Kidney (tissue), 14 donors: ENCODE measurements around the gene SPP2. TPM values are rescaled to one million over a fixed set of nuclear protein-coding genes. Genes with fewer than 3 reads are reported as not detected.
A peak's percentile ranks its signal among the peaks of the same experiment; 100 is the strongest.

Source experiments
- DNase-seq, 5 donors: peaks; one replicate each; pipeline ENCODE4 v3.0.0-alpha.2; 2013 to 2020
- FAIRE-seq: peaks from 2 replicates; lab custom pipeline; 2012; peaks lifted over from hg19 to GRCh38; lab: Jason Lieb, UNC
- H3K27ac ChIP-seq, 2 donors: one replicate each; pipeline ENCODE4 v1.7.0; 2013; ENCODE audit warnings: low read depth in 2 of 2, low read length in 2 of 2, inconsistent platforms in 1 of 2
- H3K27me3 ChIP-seq: one replicate; pipeline ENCODE4 v1.7.1; 2013; ENCODE audit warnings: low read length, inconsistent platforms; ENCODE audit not compliant: control insufficient read depth, insufficient read depth
- H3K36me3 ChIP-seq, 3 donors: one replicate each; pipeline versions ENCODE4 v1.7.0 to v1.7.1; 2013; ENCODE audit warnings: low read length in 3 of 3, control low read depth in 1 of 3, inconsistent platforms in 1 of 3; ENCODE audit not compliant: insufficient read depth in 3 of 3, control insufficient read depth in 2 of 3
- H3K4me1 ChIP-seq, 3 donors: one replicate each; pipeline versions ENCODE4 v1.7.0 to v1.7.1; 2013; ENCODE audit warnings: low read length in 3 of 3, inconsistent platforms in 1 of 3, low read depth in 1 of 3; ENCODE audit not compliant: control insufficient read depth in 2 of 3, insufficient read depth in 2 of 3
- H3K4me3 ChIP-seq, 3 donors: one replicate each; pipeline versions ENCODE4 v1.7.0 to v1.8.1; 2013; ENCODE audit warnings: low read length in 3 of 3, control low read depth in 1 of 3, inconsistent platforms in 1 of 3
- H3K9ac ChIP-seq, 3 donors: one replicate each; pipeline versions ENCODE4 v1.7.0 to v1.7.1; 2013; ENCODE audit warnings: low read length in 3 of 3, control low read depth in 1 of 3, inconsistent platforms in 1 of 3
- H3K9me3 ChIP-seq, 3 donors: one replicate each; pipeline versions ENCODE4 v1.7.0 to v1.7.1; 2013; ENCODE audit warnings: low read length in 3 of 3, control low read depth in 1 of 3, inconsistent platforms in 1 of 3; ENCODE audit not compliant: control insufficient read depth in 2 of 3, insufficient read depth in 1 of 3
- intact Hi-C: fragments of 100-400 bp; cut with DNase I; formaldehyde crosslinking; loops from one replicate; pipeline ENCODE4 v1.11.1; 2022
- polyA plus RNA-seq: library from polyadenylated mRNA; stranded (reverse); fragments of 350-450 nt; fragmentation: Illumina TruSeq; extraction: RNeasy Lipid Tissue Mini Kit (QIAGEN cat#74804); gene quantifications from one replicate; pipeline ENCODE4 v1.2.3, GENCODE V29; 2014; ENCODE audit warnings: low read depth, low replicate concordance; ENCODE audit not compliant: insufficient read depth
- total RNA-seq: library from RNA; stranded (reverse); fragmentation: NEBNext Ultra II Directional; extraction: Animal tissue kit (Norgen Biotek cat#: 25700); gene quantifications from one replicate; pipeline ENCODE4 v1.2.1, GENCODE V29; 2021
- TF ChIP-seq, protein P1 (sequence below): IDR thresholded peaks from 3 replicates; pipeline ENCODE4 v1.5.1; 2012; ENCODE audit warnings: mild to moderate bottlenecking, moderate library complexity, borderline replicate concordance; ENCODE audit not compliant: insufficient read depth; ENCODE audit errors: extremely low read depth
- donor health status: control.
- donor health status: control.
- donor health status: control.
- donor health status: control.
- donor health status: control.
- donor health status: DM: yes; HTN: yes; CAD: no.
- donor health status: Normal renal cell carcinoma (clear cell type).

SPP2 gene
- total and polyA plus RNA-seq, 2 donors from 2014 or later = not detected

DNA sequence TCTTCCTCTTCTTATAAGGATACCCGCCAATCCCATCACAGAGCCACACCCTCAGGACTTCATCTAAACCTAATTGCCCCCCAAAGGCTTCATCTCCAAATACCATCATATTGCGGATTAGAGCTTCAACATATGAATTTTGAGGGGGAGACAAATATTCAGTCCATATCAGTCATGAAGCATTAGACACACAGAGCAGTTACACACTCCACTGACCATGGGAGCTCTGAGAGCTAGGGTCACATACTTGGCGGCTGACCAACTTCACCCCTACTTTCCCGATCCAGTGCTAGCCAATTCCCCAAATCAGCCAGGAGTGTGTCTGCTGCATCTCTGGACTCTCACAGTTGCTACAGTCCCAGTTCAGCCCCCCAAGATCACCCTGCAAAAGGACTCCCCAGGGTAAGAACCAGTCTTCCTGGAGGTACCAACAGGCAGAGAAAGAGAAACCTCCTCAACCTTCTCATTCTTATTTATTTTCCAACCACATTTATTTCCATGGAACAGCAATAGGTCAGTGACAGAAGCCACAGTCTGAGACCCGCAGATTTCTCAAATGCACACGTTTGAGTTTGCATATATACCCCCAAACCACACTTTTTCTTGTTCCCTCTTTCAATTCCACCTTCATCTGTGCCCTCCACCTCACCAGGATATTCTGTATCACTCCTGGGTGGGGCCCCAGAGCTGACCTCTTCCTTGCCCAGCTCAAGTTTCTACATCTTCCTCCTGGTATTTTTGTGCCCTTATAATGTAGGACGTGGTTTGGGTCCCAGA lies 33.3 kb downstream of the SPP2 start:
- Histone ChIP-seq H3K9ac (no peak overlapping the region), H3K4me3 (no peak overlapping the region), H3K27me3 (no peaks in the 10 kb centered on the region), H3K27ac (no peak overlapping the region), H3K36me3 (no peaks in the 10 kb centered on the region), H3K4me1 (no peaks in the 10 kb centered on the region), H3K9me3 (peaks cover 0 to 3% (median 0%) of the 10 kb centered on the region in 3 donors)
- DNase-seq (no peak), FAIRE-seq (no peak)
- TF ChIP-seq, protein P1, sequence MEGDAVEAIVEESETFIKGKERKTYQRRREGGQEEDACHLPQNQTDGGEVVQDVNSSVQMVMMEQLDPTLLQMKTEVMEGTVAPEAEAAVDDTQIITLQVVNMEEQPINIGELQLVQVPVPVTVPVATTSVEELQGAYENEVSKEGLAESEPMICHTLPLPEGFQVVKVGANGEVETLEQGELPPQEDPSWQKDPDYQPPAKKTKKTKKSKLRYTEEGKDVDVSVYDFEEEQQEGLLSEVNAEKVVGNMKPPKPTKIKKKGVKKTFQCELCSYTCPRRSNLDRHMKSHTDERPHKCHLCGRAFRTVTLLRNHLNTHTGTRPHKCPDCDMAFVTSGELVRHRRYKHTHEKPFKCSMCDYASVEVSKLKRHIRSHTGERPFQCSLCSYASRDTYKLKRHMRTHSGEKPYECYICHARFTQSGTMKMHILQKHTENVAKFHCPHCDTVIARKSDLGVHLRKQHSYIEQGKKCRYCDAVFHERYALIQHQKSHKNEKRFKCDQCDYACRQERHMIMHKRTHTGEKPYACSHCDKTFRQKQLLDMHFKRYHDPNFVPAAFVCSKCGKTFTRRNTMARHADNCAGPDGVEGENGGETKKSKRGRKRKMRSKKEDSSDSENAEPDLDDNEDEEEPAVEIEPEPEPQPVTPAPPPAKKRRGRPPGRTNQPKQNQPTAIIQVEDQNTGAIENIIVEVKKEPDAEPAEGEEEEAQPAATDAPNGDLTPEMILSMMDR = no peak
- intact Hi-C loops = no loop called here

DNA sequence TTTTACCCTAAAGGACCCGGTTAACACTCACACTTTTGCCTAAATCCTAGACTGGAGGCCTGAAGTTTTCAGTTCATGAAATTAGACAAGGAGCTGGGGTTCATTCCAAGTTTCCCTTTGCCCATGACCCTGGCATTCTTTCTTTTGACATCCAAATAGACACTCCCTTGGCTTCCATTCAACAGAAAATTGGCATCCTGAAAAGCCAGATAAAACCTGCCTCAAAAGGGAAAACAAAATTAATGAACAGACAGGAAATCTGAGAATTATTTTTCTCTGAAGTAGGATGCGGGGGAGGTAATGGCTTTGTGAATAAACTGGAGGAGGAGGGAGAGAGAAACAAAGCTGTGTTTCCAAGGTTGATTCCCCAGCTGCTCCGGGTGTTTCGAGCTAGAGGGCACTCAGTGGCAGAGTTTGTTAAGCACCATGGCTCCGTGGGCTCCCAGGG lies 41.0 kb downstream of the SPP2 start:
- FAIRE-seq = no peak
- Histone ChIP-seq H3K27me3 (no peaks in the 10 kb centered on the region), H3K36me3 (no peaks in the 10 kb centered on the region), H3K9me3 (peaks cover 0 to 4% (median 0%) of the 10 kb centered on the region in 3 donors), H3K4me3 (no peak overlapping the region), H3K4me1 (peaks cover 0 to 3% (median 0%) of the 10 kb centered on the region in 3 donors), H3K9ac (peak overlapping the region in 1 of 3 donors; percentile 40), H3K27ac (no peak overlapping the region)
- DNase-seq = peak in 3 of 5 donors; percentile 40 to 78 (median 75)
- TF ChIP-seq, protein P1 = no peak
- intact Hi-C loops = no loop called here

DNA sequence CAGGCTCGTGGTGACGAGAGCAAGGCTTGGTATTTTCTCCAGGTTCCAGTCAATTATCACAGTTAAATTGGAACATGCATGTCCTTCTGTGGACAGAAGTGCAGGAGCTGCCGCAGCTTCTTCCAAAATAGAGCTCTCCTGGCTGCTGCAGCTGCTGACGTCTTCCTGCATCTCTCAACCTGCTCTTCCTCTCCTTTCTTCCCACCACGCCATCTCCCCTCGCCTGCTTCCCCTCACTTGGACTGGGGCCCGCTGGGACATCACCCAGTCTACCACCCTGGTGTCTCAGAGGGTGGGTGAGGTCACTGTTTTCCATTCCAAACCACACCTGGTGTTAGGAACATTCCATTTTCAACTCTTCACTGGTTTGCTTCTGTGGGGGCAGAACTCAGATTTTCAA lies 41.4 kb downstream of the SPP2 start:
- no peak overlapping the region for H3K27ac ChIP-seq
- no peak overlapping the region for H3K9ac ChIP-seq
- H3K4me3 ChIP-seq = no peak overlapping the region
- DNase-seq (no peak), FAIRE-seq (no peak)
- no peaks in the 10 kb centered on the region for H3K27me3 ChIP-seq
- intact Hi-C loops = no loop called here
- no peaks in the 10 kb centered on the region for H3K36me3 ChIP-seq
- H3K4me1 ChIP-seq = peaks cover 0 to 3% (median 0%) of the 10 kb centered on the region in 3 donors
- H3K9me3 ChIP-seq = peaks cover 0 to 4% (median 0%) of the 10 kb centered on the region in 3 donors
- TF ChIP-seq, protein P1 = no peak
